HCEC 1CT (cell line): ENCODE results near the gene CD164.
A peak's percentile ranks its signal among the peaks of the same experiment; 100 is the strongest.

Experiments used
- DNase-seq: peaks from one replicate; pipeline ENCODE4 v3.0.0-alpha.2; 2017

CD164 gene

DNA sequence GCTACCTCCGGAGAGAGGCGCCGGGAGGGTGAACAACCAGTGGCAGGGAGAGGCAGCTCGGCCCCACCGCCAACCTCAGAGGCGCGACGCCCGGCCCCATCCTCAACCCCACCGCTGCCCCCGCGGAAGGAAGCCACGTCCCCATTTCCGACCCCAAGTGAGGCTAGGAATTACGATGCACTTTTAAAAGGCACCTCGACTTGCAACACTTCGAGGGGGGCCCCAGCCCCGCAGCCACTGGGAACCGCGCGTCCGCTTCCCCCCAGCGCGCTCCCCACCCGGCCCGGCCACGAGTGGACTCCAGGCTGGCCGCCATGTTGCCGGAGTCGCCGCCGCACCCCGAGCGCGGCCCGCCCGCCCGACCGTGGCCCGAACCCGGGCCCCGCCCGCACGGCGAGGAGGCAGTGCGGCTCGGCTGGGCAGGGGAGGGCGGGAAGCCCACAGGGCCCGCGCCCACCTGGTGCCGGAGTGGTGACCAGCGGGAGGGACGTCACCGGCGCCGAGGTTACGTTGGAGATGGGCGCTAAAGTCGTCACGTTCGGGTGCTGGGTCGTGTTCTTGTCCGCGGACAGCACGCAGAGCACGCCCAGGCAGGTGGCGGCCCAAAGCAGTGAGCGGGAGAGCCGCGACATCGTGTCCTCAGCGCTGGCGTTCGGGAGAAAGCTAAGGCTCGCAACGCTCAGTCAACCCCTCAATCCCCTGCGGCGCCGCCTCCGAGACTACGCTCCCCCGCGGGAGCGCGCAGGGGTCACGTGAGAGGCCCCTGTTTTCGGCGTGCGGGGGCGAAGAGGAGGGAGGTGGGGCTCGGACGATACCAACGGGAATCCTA is at the start of gene CD164:
TSS of gene CD164 (minus strand) at position 721 of the 829 bp plus-strand sequence. CDS start at position 632, 89 bp downstream.
- DNase-seq = peak; percentile 92

DNA sequence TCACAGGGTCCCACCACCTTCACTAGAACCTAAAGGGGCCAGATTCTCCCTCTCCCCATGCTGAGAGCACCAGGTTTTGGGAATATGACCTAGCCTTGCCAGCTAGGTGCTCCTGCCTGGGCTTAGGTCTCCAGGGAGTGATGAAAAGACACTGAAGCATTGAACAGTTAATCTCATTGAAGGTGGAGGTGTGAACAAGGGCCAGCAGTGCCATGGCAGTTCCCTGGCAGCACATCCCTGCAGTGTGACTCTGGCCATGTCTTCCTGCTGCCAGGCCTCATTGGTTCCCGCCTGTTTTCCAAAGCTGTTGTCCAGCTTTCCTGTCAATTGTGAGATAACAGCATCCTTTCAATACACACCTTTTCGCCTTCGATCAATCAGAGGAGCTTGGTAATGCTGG is 47.2 kb upstream of the CD164 start:
- no peak for DNase-seq

GRCh38 chr6:109428889-109429477 is 46.7 kb upstream of the CD164 start:
- peak; percentile 65 for DNase-seq

DNA sequence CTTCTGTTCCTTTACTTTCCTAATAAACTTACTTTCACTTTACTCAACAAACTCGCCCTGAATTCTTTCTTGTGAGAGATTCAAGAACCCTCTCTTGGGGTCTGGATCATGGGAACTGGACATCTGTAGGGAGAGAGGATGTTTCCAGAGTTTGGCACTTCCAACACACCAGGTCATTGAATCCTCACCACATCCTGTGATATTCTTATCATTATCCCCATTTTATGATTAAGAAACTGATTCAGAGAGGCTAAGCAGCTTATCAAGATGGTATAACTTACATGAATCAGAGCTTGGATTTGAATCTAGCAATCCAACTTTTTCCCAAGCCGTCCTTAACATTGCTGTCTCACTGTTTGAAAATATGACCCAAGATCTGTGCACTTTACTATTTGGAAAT is 42.7 kb upstream of the CD164 start:
- DNase-seq = no peak

- no peak for DNase-seq
Observed at GRCh38 chr6:109421184-109421583, 38.9 kb upstream of the CD164 start.

DNA sequence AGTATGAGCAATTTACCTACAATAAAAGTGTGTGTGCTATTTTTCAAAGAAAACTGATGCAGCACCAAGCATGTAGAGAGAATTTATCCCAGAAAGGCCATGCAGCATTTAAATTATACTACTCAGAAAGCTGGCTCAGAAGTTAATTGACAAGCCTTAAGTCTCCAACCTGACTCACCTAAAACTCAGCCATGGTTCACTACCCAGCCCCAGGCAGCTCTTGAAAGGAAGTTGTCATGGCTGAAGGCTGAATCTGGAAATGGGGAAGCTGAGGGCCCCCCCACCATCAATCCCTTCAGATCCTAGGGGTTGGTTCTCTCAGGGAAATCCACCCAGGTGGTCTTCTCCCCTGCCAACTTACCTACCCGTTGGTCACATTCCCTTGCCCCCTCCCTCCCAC is 38.5 kb upstream of the CD164 start:
- no peak for DNase-seq

DNA sequence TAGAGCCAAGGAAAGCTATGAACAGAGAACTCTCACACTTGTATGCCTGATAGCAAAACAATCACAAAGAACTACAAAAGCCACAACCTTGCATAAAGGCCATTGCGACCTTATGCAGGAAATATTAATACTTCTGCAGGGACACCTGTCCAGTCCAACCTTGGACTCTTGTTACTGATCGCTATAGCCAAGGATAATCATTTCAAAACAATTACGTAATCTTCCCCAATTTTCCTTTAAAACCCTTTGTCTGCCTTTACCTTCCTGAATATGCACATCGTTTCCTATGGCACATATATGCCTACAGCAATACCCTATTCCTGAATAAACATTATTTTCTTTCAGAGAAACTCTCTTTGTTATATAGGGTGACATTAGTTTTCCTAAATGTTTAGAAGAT is 35.4 kb upstream of the CD164 start:
- no peak for DNase-seq

GRCh38 chr6:109411034-109411433 is 28.8 kb upstream of the CD164 start:
- no peak for DNase-seq

DNA sequence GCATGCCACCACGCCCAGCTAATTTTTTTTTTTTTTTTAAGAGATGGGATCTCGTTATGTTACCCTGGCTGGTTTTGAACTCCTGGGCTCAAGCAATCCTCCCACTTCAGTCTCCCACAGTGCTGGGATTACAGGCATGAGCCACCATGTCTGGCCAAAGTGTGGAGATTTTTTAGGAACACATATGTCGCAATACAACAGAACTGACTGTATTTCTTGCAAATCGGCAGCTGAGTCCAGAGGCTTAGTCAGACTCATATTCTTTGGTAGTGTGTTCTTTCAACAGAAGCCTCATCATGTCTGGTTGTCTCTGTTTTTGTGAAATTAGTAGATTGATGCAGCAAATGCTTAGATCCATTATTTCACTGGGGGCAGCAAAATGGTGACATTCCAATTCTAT is 23.9 kb upstream of the CD164 start:
- peak; percentile 86 for DNase-seq

- no peak for DNase-seq
Observed at GRCh38 chr6:109397020-109397419, 14.8 kb upstream of the CD164 start.

GRCh38 chr6:109396046-109396718 is 13.9 kb upstream of the CD164 start:
- DNase-seq = no peak

DNA sequence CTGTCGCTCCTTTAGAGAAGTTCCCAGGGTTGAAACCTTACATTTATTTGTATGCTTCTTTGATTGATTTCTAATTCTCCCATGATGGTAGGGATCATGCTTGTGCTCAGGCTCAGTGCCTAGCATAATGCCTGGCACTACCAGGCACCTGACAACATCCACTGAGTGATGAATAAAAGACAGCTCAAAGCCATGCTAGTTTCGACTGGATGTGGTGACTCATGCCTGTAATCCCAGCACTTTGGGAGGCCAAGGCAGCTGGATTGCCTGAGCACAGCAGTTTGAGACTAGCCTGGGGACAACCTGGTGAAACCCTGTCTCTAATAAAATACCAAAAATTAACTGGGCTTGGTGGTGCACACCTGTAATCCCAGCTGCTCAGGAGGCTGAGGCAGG is 11.6 kb upstream of the CD164 start:
- peak; percentile 39 for DNase-seq

- DNase-seq = no peak
Observed at GRCh38 chr6:109393157-109393885, 11.1 kb upstream of the CD164 start.

DNA sequence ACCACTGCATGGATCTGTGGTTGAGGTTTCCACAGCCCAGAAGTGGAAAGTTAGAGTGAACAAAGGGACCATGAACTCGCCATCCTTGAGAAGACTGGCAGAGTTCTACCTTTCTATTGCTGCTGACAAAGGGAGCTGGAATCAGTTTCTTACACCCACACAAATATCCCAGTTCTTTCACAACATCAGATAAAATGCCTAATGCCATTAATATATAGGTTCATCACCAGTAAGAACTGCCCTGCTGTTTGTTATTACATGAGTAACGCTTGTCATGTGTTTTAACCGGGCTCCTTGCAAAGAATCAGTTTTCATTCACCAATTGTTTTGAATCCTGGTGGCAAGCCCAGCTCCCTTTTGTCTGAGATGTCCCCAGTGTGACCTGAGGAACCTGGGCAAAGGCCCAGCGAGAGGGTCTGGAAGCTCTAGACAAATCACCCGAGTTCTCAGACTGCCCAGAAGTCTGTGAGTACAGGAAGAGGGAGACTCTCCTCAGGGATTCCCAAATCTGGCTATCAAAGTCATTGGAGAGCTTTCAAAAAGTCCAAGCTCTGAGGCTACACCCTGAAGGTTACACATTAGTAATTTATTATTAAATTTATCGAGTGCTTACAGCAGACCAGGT is 7.5 kb upstream of the CD164 start:
- DNase-seq = no peak

- peak; percentile 23 for DNase-seq
Observed at GRCh38 chr6:109388265-109388664, 6.0 kb upstream of the CD164 start.

GRCh38 chr6:109383438-109383940 is 1.2 kb upstream of the CD164 start:
- DNase-seq = no peak

- peak; percentile 93 for DNase-seq
Observed at GRCh38 chr6:109382576-109383437, 540 bp upstream of the CD164 start.

GRCh38 chr6:109381061-109381746 is 1.1 kb downstream of the CD164 start:
- no peak for DNase-seq

GRCh38 chr6:109379711-109380110 is 2.6 kb downstream of the CD164 start:
- peak; percentile 34 for DNase-seq

DNA sequence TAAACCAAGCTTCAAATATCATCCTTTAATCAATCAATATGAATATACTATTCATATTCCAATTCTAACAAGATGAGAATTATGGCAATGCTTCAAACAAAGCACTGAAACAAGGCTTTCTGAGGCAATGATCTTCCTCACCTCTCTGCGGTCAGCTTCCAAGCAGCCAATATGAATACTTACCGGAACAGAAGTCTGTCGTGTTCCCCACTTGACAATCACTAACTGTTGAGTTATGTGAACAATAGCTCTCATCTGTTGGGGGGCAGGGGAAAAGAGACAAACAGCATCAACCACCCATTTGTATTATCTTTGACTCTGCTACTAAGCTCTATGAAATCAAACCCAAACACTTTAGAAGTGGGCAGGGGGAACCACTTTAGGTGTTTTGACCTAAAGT is 4.5 kb downstream of the CD164 start:
- DNase-seq = no peak

- no peak for DNase-seq
Observed at GRCh38 chr6:109374326-109374892, 7.9 kb downstream of the CD164 start.
